Measurements from ENCODE around the gene UBA6. TPM values are rescaled to one million over a fixed set of nuclear protein-coding genes. Genes with fewer than 3 reads are reported as not detected.

UBA6 gene
- total RNA-seq, 6 experiments from 2014 or later = 84.7 to 137 (median 94.7) TPM

DNA sequence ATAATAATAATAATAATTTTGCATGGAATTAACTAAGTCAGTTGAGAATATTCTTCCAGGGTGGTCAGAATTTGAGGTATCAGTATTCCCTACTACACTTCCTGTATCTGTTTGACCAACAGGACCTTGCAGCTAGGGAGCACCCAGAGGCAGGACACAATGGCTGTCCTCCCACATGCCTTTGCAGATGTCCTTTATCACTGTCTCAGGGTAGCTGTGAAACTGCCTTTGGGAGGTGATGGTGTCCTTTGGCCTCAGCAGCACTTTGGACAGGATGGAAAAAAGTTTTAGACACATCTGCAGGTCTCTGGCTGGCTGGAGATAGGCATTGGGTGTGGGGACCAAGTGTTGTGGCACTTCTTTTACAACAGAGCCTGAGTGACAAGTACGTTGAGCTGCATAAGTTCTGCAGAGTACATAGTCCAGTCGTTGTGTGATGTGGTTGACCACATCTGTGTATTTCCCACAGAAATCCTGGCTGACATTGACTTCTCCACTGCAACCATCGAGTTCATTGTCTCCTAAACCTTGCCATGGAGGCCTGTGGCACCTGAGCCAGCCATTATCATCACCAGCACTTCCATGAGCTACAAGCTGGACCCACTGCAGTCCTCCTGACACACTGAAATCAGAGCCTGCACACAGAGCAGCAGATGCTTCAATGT lies 19.1 kb upstream of the UBA6 start:
- Mint-ChIP-seq H3K27me3 (ENCODE audit: insufficient read depth) (no peaks in the 10 kb centered on the region), H3K36me3 (ENCODE audit: low read depth) (peaks cover 36% of the 10 kb centered on the region)

DNA sequence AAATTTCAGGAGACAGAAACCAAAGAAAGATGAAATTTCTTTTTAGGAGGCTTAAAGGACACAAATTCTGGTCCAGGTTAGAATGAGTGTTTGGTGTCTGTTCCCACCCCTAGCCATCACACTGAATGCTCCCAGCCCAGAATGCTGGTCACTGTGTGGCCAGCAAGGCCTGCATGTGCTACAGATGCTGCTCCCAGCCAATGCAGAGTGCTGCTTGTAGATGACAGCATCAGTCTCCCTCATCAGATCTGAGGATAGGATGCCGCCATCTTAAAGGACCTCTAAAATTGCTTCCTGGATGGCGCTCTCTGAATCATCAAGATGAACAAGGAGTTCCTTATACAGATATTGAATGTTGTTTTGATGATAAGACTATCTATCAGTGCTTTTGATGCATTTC lies 17.9 kb upstream of the UBA6 start:
- no peak for DNase-seq
- peaks cover 33% of the 10 kb centered on the region for H3K36me3 Mint-ChIP-seq (ENCODE audit: low read depth)
- no peak overlapping the region for H3K27ac Mint-ChIP-seq
- no peaks in the 10 kb centered on the region for H3K9me3 Mint-ChIP-seq
- H3K4me1 Mint-ChIP-seq (ENCODE audit: low read depth) = peaks cover 35% of the 10 kb centered on the region
- no peaks in the 10 kb centered on the region for H3K27me3 Mint-ChIP-seq (ENCODE audit: insufficient read depth)
- no peak overlapping the region for H3K4me3 Mint-ChIP-seq
- TF ChIP-seq, protein P1, sequence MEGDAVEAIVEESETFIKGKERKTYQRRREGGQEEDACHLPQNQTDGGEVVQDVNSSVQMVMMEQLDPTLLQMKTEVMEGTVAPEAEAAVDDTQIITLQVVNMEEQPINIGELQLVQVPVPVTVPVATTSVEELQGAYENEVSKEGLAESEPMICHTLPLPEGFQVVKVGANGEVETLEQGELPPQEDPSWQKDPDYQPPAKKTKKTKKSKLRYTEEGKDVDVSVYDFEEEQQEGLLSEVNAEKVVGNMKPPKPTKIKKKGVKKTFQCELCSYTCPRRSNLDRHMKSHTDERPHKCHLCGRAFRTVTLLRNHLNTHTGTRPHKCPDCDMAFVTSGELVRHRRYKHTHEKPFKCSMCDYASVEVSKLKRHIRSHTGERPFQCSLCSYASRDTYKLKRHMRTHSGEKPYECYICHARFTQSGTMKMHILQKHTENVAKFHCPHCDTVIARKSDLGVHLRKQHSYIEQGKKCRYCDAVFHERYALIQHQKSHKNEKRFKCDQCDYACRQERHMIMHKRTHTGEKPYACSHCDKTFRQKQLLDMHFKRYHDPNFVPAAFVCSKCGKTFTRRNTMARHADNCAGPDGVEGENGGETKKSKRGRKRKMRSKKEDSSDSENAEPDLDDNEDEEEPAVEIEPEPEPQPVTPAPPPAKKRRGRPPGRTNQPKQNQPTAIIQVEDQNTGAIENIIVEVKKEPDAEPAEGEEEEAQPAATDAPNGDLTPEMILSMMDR (IDR thresholded peaks at IDR 0.05) = no peak

More for the DNA sequence above, 19.1 kb upstream of the UBA6 start:
- H3K4me1 Mint-ChIP-seq (ENCODE audit: low read depth) = peaks cover 38% of the 10 kb centered on the region
- no peaks in the 10 kb centered on the region for H3K9me3 Mint-ChIP-seq
- TF ChIP-seq, protein P1 (IDR thresholded peaks at IDR 0.05) = no peak
- H3K4me3 Mint-ChIP-seq = no peak overlapping the region
- no peak for DNase-seq
- H3K27ac Mint-ChIP-seq = peak overlapping the region; percentile 83; the same call in 1 of the 2 replicates

DNA sequence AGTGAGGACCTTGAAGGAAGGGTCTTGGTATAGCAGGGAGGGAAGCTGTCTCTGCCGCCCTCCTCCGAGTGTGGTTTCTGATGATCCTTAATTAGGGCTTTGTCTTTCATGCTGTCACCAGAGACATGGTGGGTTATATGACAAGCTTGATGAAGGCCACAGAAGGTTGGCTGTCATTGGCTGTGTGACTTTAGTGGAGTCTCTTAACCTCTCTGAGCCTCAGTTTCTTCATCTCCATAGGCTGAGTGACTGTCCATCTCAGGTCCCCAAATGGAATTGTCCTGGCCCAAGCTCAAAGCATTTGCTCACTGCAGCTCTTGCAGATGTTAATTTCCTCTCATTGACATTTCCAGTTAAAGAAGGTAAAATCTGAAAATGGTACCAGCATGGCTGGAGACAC lies 16.6 kb upstream of the UBA6 start:
- Mint-ChIP-seq H3K9me3 (no peaks in the 10 kb centered on the region), H3K27ac (no peak overlapping the region), H3K4me1 (ENCODE audit: low read depth) (peaks cover 43% of the 10 kb centered on the region), H3K36me3 (ENCODE audit: low read depth) (peaks cover 31% of the 10 kb centered on the region), H3K4me3 (no peak overlapping the region), H3K27me3 (ENCODE audit: insufficient read depth) (no peaks in the 10 kb centered on the region)
- TF ChIP-seq, protein P1 (IDR thresholded peaks at IDR 0.05) = no peak
- no peak for DNase-seq

DNA sequence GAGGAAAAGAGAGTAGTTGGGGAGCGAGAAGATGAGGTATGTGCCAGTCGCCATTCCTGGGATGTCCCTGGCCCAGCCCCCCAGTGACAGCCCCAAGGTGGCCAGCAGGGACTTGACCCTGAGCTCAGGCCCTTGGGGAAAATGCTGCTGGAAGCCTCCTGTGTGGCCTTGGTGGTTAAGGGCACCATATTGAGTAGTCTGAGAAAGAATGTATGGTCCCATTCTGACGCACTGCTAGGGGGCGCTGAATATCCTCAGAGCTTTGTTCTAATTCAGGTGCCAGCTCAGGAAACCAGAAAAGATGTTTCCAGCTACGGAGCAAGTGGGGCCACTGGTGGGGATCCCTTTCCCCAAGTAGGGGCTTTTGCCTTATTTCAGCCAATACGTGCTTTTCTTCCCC lies 14.0 kb upstream of the UBA6 start:
- H3K36me3 Mint-ChIP-seq (ENCODE audit: low read depth) = peaks cover 15% of the 10 kb centered on the region
- TF ChIP-seq, protein P1 (IDR thresholded peaks at IDR 0.05) = peak; percentile 33; the same call in 1 of the 2 replicates
- H3K27me3 Mint-ChIP-seq (ENCODE audit: insufficient read depth) = no peaks in the 10 kb centered on the region
- no peak overlapping the region for H3K4me3 Mint-ChIP-seq
- H3K27ac Mint-ChIP-seq = peak overlapping the region; percentile 82
- no peaks in the 10 kb centered on the region for H3K9me3 Mint-ChIP-seq
- H3K4me1 Mint-ChIP-seq (ENCODE audit: low read depth) = peaks cover 29% of the 10 kb centered on the region
- no peak for DNase-seq

DNA sequence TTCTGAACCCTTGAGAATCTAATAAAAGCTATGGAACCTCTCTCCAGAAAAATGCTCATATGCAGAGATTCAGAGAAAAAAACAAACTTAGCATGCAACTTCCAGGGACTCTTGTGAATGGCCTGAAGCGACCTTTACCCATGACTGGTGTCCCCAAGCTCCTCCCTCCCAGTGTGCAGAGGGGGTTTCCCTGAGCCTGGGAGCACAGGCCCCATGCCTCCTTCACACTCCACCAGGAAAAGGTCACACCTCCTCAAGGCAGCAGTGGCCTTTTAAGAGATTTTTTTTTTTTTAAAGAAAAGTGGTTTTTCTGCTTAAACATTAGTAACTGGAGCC lies 13.3 kb upstream of the UBA6 start:
- peak overlapping the region; percentile 19 for H3K4me3 Mint-ChIP-seq
- peaks cover 15% of the 10 kb centered on the region for H3K36me3 Mint-ChIP-seq (ENCODE audit: low read depth)
- peaks cover 29% of the 10 kb centered on the region for H3K4me1 Mint-ChIP-seq (ENCODE audit: low read depth)
- H3K9me3 Mint-ChIP-seq = no peaks in the 10 kb centered on the region
- H3K27ac Mint-ChIP-seq = peak overlapping the region; percentile 82
- TF ChIP-seq, protein P1 (IDR thresholded peaks at IDR 0.05) = no peak
- DNase-seq = no peak
- H3K27me3 Mint-ChIP-seq (ENCODE audit: insufficient read depth) = no peaks in the 10 kb centered on the region
